RWPE1 (cell line): ENCODE results near the gene SLC29A4.

ENCODE experiments used
- CTCF ChIA-PET: fragments of 350-600 bp; sonication (Branson Sonifier 250); formaldehyde crosslinking; extraction: SDS; loops from one replicate; lab custom pipeline; 2021; lab: Yijun Ruan, JAX
- POLR2A ChIA-PET: fragments of 400-600 bp; formaldehyde crosslinking; extraction: SDS; loops from one replicate; lab custom pipeline; 2020; ENCODE audit warnings: antibody characterized with exemption; ENCODE audit not compliant: low non-redundant PET; lab: Yijun Ruan, JAX
- DNase-seq: peaks from one replicate; pipeline ENCODE4 v3.0.0; 2012; ENCODE audit warnings: low spot score
- H3K27ac ChIP-seq: fragments of 450-650 bp; 2 replicates; pipeline ENCODE4 v1.5.1; 2017
- TF ChIP-seq, protein P1 (sequence below): fragments of 450-650 bp; conservative IDR thresholded peaks from 2 replicates; pipeline ENCODE4 v1.5.1; 2017; ENCODE audit warnings: low read depth, mild to moderate bottlenecking

Gene SLC29A4

DNA sequence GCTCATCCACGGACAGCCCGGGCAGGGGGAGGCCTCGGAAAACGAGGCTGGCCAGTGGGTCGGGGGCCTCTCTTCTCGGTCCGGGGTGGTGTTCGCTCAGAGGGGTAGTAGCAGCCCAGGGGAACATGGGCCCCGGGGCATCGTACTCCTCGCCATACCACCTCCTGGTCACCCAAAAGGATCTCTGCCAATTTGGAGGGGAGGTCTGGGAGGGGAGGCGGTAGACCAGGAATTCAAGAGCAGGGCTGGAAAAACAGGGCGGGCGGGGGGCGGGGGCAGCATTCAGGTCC is 67.4 kb downstream of the SLC29A4 start:
- TF ChIP-seq, protein P1, sequence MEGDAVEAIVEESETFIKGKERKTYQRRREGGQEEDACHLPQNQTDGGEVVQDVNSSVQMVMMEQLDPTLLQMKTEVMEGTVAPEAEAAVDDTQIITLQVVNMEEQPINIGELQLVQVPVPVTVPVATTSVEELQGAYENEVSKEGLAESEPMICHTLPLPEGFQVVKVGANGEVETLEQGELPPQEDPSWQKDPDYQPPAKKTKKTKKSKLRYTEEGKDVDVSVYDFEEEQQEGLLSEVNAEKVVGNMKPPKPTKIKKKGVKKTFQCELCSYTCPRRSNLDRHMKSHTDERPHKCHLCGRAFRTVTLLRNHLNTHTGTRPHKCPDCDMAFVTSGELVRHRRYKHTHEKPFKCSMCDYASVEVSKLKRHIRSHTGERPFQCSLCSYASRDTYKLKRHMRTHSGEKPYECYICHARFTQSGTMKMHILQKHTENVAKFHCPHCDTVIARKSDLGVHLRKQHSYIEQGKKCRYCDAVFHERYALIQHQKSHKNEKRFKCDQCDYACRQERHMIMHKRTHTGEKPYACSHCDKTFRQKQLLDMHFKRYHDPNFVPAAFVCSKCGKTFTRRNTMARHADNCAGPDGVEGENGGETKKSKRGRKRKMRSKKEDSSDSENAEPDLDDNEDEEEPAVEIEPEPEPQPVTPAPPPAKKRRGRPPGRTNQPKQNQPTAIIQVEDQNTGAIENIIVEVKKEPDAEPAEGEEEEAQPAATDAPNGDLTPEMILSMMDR = no peak
- CTCF ChIA-PET = interaction anchor here (0.6 kb wide), 1 partner anchor 236 kb away, joined by 3 read pairs; no protein-coding TSS in a partner anchor
- H3K27ac ChIP-seq = 0 out of 2 replicates have a peak overlapping the region, but pooled peaks have one; percentile 6
- DNase-seq = no peak
- POLR2A ChIA-PET = interaction anchor here (0.6 kb wide), 1 partner anchor 61 kb away, joined by 13 read pairs; no protein-coding TSS in a partner anchor

DNA sequence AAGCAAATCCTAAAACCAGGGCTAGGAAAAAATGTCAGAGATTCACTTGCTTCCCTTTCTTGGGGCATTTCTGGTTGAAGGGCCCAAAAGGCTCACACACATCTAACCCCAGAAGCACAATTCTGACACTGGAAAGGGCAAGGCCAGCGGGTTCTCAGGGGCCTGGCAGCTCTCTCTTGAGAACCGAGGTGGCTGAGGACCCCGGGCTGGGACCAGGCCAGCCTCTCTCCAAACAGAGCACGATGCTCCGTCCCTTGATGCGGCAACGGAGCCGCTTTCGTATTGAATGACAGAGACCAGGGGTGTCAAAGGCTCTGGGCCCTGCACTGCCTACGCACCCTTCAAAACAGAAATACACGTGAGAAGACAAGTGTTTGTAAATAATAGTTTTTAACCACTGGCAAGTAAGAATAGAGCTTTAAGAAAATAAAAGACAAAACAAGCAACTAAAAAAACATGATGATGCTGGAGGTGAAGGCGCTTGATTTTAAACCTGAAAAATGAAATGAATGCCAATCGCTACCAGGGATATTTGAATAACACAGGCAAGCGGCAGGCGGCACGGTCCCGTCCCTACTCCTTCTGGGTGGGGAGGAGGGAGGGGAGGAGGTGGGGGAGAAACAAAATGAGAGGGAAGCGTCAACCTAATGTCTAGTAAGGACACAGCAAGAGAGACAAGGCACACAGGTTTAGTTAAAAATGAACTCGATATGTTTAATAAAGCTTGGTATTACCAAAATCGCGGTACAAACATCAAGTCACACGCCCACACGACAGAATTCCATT is 68.0 kb downstream of the SLC29A4 start:
- TF ChIP-seq, protein P1 = no peak
- ChIA-PET CTCF (interaction anchor here (0.6 kb wide), 2 partner anchors 143 to 235 kb away, joined by 3 to 5 read pairs; no protein-coding TSS in a partner anchor), POLR2A (no interaction called here)
- H3K27ac ChIP-seq = 0 out of 2 replicates have a peak overlapping the region, but pooled peaks have one; percentile 20
- DNase-seq = no peak

DNA sequence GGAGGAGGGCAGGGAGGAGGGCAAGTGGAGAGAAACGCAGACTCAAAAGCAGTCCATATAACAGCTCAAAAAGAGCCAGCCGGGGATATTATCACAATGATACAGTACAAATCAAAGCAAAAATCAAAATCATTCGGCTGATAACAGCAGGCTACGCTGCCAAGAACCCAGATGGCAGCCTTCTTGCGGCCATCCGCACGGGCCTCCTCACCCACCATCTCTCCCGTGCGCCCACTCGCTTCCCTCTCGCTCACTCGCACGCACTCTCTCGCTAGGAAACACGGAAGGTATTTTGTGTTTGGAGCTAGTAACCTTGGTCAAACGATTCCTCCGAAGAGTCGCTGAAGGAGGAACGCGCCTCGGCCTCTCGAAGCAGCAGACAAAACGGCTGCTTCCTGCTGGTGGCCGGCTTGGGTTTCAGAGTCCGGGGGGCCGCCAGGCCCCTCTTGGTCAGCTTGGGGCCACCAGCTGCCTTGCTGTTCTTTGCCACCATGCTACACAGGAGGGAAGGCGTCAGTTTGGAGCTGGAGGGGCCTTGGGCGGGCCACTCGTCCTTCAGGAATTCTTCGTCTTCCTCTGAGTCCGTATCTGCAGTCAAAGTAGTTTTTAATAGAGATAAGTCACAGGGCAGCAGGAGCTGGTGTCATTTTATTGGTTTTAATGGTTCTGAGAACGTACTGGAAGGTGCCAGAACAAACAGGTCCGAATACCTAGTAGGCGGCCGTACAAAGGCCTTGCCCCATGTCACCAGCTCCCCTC is 68.9 kb downstream of the SLC29A4 start:
- TF ChIP-seq, protein P1 = no peak
- peak overlapping the region; percentile 20 for H3K27ac ChIP-seq
- CTCF ChIA-PET = interaction anchor here (0.6 kb wide), 1 partner anchor 143 kb away, joined by 3 read pairs; no protein-coding TSS in a partner anchor
- no peak for DNase-seq
- POLR2A ChIA-PET = no interaction called here

DNA sequence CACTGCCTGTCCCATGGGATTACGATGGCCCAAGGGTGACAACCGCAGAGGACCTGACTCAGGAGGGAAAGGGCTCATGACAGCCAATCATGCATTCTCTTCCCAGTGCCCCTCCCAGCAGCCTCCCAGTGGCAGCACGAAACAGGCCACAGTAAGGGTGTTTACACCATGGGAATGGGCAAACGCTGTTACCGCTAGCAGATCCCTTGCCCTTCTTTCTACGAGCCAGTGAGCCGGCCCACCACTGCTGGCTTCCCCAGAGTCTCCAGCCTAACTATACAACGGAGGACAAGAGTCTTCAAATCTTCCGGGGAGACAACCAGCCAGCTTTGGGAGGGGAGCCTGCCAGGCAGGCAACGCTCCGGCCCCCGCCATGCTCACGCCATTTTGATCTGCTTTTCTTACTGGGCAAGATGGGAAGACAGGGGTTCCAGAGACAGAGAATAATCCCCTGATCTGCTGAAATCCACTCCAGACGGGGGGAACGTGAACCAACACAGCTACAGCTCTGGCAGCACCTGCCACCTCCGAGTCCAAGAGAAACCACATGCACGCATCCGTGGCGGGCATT is 69.8 kb downstream of the SLC29A4 start:
- DNase-seq = no peak
- TF ChIP-seq, protein P1 = no peak
- CTCF ChIA-PET = interaction anchor here (0.7 kb wide), 1 partner anchor 17 kb away, joined by 3 read pairs; no protein-coding TSS in a partner anchor
- peak overlapping the region; percentile 20 for H3K27ac ChIP-seq
- POLR2A ChIA-PET = no interaction called here

DNA sequence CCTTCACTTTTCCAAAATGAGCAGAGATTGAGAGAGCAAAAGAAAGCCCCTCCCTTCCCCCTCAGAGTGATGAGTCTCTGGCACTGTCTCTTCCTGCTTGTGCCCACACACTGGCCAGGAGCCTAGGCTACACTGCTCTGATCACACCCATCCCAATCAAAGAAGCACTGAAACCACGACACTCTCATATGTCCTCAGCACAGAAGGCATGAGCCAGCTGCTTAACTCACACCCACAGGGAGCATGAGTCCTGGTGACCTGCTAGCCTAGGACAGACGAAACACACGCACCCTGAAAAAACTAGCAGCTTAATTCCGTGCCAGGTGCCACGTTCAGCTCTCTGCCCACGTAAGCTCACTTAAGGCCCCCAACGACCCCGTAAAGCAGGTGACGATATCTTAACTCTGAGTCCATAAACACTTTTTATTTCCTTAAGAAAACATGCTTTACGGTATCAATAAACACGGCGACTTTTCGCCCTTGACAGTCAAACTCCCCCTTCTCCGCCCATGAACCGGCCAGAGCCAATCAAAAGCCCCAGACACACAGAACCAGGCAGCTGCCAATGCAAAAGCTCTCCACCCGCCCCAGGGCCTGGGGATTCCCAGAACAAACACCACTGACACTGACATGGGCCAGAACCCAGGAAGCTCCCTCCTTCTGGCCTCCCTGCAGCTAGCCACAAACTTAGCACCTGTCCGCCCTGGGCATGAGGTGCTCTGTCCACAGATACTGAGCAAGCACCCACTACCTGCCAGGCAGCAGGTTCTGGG is 71.9 kb downstream of the SLC29A4 start:
- peak overlapping the region; percentile 10 for H3K27ac ChIP-seq
- ChIA-PET CTCF (interaction anchor here (1.6 kb wide), 1 partner anchor 11 kb away, joined by 8 read pairs; no protein-coding TSS in a partner anchor), POLR2A (no interaction called here)
- TF ChIP-seq, protein P1 = no peak
- no peak for DNase-seq
